AG04449 (cell line): Measurements from ENCODE around the gene NLRP5.

Experiments used
- CTCF ChIA-PET: fragments of 350-600 bp; formaldehyde crosslinking; extraction: SDS; loops from one replicate; lab custom pipeline; 2021; ENCODE audit warnings: antibody characterized with exemption; lab: Yijun Ruan, JAX
- POLR2A ChIA-PET: fragments of 400-600, 350-600 bp; formaldehyde crosslinking; extraction: SDS; loops from one replicate; lab custom pipeline; 2020; ENCODE audit warnings: antibody characterized with exemption, inconsistent platforms; lab: Yijun Ruan, JAX
- DNase-seq: peaks from one replicate; pipeline ENCODE4 v3.0.0-alpha.2; 2010; ENCODE audit warnings: low read depth, low spot score
- H3K4me3 ChIP-seq: 2 replicates; pipeline ENCODE4 v1.5.1; 2011; ENCODE audit warnings: low read depth, mild to moderate bottlenecking, control low read depth, low read length
- TF ChIP-seq, protein P1 (sequence below): IDR thresholded peaks from one replicate; pipeline ENCODE4 v1.5.1; 2011; ENCODE audit warnings: mild to moderate bottlenecking, moderate library complexity, low read length, control low read depth, inconsistent platforms; ENCODE audit not compliant: insufficient read depth; ENCODE audit errors: missing control alignments

Gene NLRP5

DNA sequence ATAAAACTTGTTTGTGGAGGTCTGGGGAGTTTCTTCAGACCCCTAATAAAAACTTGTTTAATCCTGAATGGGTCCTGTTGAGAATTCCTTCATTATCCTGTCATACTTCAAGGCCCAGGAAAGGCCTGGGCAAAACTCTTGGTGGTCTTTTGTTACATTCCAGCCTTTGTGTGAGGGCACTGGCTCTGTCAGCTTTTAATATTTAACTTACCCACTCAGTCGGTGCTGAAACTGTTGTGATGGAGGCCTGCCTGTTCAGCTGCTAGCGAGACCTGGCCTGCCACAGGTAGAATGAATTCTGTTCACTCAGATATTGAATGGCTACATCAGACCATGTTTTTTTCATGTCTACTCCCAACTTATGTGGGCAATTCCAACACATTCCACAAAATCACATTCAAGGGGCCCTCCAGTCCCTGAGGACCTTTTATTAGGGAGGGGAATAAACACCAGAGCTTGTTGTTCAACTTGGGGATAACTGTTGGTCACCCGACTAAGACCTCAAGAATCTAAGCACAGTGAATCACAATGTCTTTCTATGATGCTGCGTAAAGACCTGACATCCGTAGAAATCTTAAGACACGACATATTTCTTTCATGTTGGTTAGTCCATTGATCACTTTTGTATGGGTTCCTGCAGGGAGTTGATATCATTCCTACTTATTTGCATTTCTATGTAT, 26.4 kb upstream of the NLRP5 start:
- DNase-seq, result no peak
- ChIA-PET CTCF (no interaction called here), POLR2A (no interaction called here)
- TF ChIP-seq, protein P1, sequence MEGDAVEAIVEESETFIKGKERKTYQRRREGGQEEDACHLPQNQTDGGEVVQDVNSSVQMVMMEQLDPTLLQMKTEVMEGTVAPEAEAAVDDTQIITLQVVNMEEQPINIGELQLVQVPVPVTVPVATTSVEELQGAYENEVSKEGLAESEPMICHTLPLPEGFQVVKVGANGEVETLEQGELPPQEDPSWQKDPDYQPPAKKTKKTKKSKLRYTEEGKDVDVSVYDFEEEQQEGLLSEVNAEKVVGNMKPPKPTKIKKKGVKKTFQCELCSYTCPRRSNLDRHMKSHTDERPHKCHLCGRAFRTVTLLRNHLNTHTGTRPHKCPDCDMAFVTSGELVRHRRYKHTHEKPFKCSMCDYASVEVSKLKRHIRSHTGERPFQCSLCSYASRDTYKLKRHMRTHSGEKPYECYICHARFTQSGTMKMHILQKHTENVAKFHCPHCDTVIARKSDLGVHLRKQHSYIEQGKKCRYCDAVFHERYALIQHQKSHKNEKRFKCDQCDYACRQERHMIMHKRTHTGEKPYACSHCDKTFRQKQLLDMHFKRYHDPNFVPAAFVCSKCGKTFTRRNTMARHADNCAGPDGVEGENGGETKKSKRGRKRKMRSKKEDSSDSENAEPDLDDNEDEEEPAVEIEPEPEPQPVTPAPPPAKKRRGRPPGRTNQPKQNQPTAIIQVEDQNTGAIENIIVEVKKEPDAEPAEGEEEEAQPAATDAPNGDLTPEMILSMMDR, result no peak
- H3K4me3 ChIP-seq, result no peak overlapping the region

DNA sequence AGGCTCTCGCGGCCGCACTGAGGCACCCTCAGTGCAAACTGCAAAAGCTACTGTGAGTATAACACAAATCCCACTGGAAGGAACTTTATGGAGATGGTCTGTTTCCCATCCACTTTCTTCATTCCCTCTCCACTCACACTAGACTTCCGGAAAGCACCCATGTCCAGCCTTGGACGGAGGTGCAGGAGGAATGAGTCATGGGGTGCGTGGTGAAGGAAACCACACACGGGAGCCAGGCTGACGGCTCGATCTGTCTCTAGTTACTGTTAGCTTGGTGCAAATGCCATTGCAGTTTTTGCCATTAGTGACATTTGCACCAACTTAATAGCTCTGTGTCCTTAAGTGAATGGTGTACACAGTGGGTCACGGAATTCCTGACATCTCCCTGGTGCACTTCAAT, 24.4 kb upstream of the NLRP5 start:
- H3K4me3 ChIP-seq, result no peak overlapping the region
- DNase-seq, result no peak
- POLR2A ChIA-PET, result no interaction called here
- TF ChIP-seq, protein P1, result no peak
- CTCF ChIA-PET, result no interaction called here

DNA sequence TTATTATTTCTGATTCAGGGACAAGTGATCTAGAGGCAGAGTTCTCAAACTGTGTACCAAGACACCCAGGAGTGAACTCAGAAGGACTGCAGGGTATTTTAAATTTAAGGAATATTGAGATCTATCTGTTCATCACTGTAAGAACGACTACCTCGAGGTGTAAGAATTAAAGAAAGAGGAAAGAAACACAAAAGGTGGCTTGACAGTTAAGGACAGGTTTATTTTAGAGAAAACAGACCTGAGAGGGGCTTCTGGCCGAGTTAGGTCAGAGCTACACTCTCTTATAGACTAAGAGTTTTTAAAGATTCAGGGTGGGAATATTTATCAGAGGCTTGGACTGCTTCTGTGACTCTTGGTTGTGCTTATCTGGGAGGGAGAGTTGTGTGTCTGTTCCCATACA, 12.6 kb upstream of the NLRP5 start:
- TF ChIP-seq, protein P1, result no peak
- ChIA-PET POLR2A (no interaction called here), CTCF (no interaction called here)
- no peak for DNase-seq
- H3K4me3 ChIP-seq, result no peak overlapping the region

DNA sequence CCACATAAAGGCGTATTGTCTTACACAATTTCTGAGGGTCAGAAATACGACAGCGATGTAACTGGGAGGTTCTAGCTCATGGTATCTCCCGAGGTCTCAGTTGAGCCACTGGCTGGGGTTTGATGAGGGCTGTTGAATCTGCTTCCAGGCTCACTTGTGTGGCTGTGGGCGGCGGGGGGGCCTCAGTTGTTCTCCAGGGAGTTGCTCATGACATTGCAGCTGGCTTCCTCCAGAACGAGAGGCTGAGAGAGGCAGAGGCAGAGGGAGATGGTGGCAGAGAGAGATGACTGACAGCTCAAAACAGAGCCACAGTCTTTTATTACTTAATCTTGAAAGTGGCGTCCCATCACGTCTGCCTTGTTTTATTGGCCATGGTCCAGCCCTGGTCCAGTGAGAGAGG, 6.2 kb upstream of the NLRP5 start:
- DNase-seq, result no peak
- no peak overlapping the region for H3K4me3 ChIP-seq
- POLR2A ChIA-PET, result no interaction called here
- TF ChIP-seq, protein P1, result no peak
- CTCF ChIA-PET, result no interaction called here

DNA sequence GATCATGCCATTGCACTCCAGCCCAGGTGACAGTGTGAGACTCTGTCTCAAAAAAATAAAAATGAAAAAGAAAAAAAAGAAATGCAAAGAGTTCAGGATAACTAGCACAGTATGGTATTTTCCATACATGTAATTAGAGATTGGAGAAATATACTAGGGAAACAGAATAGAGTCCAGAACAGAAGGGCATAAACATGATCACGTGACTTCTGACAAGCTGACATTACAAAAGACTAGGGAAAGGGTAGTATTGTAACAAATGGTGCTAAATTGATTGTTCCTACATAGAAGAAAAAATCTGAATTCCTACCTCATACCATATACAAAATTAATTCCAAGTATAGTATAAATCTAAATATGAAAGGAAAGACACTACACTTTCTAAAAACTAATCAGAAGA, 1.3 kb upstream of the NLRP5 start:
- POLR2A ChIA-PET, result no interaction called here
- TF ChIP-seq, protein P1, result no peak
- no peak for DNase-seq
- CTCF ChIA-PET, result no interaction called here
- H3K4me3 ChIP-seq, result no peak overlapping the region

DNA sequence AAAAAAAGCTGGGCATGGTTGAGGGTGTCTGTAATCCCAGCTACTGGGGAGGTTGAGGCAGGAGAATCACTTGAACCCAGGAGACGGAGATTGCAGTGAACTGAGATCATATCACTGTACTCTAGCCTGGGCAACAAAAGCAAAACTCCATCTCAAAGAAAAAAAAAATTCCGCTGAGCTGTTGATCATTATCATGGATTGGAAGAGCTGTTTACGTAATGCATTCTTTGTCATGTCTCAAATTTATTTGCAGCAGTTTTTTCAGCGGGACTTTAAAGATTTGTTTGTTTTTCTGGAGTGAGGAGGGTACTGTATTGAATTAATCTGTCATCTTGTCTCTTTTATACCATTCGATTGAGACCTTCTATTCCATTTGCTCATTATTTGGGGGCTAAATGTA, 4.3 kb downstream of the NLRP5 start:
- TF ChIP-seq, protein P1, result no peak

More for the DNA sequence above, 4.3 kb downstream of the NLRP5 start:
- ChIA-PET POLR2A (no interaction called here), CTCF (no interaction called here)
- DNase-seq, result no peak
- H3K4me3 ChIP-seq, result no peak overlapping the region
